T-cell (primary cell): ENCODE data around the gene SMIM41. TPM values are rescaled to one million over a fixed set of nuclear protein-coding genes. Genes with fewer than 3 reads are reported as not detected.

Source experiments
- ATAC-seq, 4 experiments: fragments of 200-7000 bp in 3 of 4; fragments of 150-1000 bp in 1 of 4; cut with Tn5 transposase; replicated peaks in 1 of 4; 1 replicate in 3 of 4; 2 replicates in 1 of 4; pipeline ENCODE4 v1.10.0; 2021; ENCODE audit warnings: moderate library complexity in 3 of 4, mild to moderate bottlenecking in 2 of 4, moderate number of reproducible peaks in 1 of 4
- CTCF ChIA-PET, 2 donors: fragments of 300-600 bp; sonication (Branson Sonifier 250); formaldehyde crosslinking; loops; one replicate each; lab custom pipeline; 2022; ENCODE audit warnings: antibody characterized with exemption in 2 of 2; lab: Charles Lee
- POLR2A ChIA-PET, 2 donors: fragments of 300-600 bp; sonication (Branson Sonifier 250); formaldehyde crosslinking; loops; one replicate each; lab custom pipeline; 2022; ENCODE audit warnings: antibody characterized with exemption in 2 of 2; lab: Charles Lee
- DNase-seq, 35 experiments: peaks; one replicate each; pipeline versions ENCODE4 v3.0.0 to v3.0.0-alpha.2; 2013 to 2023
- H3K27ac ChIP-seq: one replicate; pipeline ENCODE4 v1.5.1; 2013; ENCODE audit warnings: low read length
- H3K27me3 ChIP-seq, 2 experiments: replicated peaks in 1 of 2; 1 replicate in 1 of 2; 2 replicates in 1 of 2; pipeline versions ENCODE4 v1.6.1 to v1.7.0; 2013; ENCODE audit warnings: low read length in 1 of 2, mixed read lengths in 1 of 2; ENCODE audit not compliant: control insufficient read depth in 2 of 2, insufficient read depth in 2 of 2; ENCODE audit errors: extremely low read depth in 1 of 2
- H3K36me3 ChIP-seq, 2 donors: 1 replicate in 1 of 2; 2 replicates in 1 of 2; pipeline versions ENCODE4 v1.6.1 to v1.7.0; 2013; ENCODE audit warnings: low read length in 1 of 2; ENCODE audit not compliant: control insufficient read depth in 2 of 2, insufficient read depth in 1 of 2; ENCODE audit errors: extremely low read depth in 1 of 2
- H3K4me1 ChIP-seq, 2 experiments: 1 replicate in 1 of 2; 2 replicates in 1 of 2; pipeline versions ENCODE4 v1.6.1 to v1.7.0; 2013; ENCODE audit warnings: low read length in 2 of 2, mixed read lengths in 1 of 2; ENCODE audit not compliant: insufficient read depth in 2 of 2, control insufficient read depth in 1 of 2; ENCODE audit errors: extremely low read depth in 1 of 2
- H3K4me3 ChIP-seq, 2 donors: 1 replicate in 1 of 2; 2 replicates in 1 of 2; pipeline versions ENCODE4 v1.5.1 to v1.7.0; 2013; ENCODE audit warnings: mild to moderate bottlenecking in 2 of 2, low read length in 1 of 2, moderate library complexity in 1 of 2; ENCODE audit not compliant: control insufficient read depth in 1 of 2; ENCODE audit errors: extremely low read depth in 1 of 2
- H3K9me3 ChIP-seq: 2 replicates; pipeline ENCODE4 v1.7.0; 2013
- H3K27ac Mint-ChIP-seq, 2 donors: one replicate each; pipeline ENCODE4 v1.8.0; 2020 to 2021; ENCODE audit warnings: mild to moderate bottlenecking in 2 of 2, mixed read lengths in 2 of 2
- H3K27me3 Mint-ChIP-seq, 2 donors: one replicate each; pipeline ENCODE4 v1.8.0; 2021 to 2022; ENCODE audit warnings: mixed read lengths in 2 of 2
- H3K36me3 Mint-ChIP-seq: one replicate; pipeline ENCODE4 v1.8.0; 2021; ENCODE audit warnings: mixed read lengths
- H3K4me1 Mint-ChIP-seq, 3 donors: one replicate each; pipeline ENCODE4 v1.8.0; 2020 to 2022; ENCODE audit warnings: mixed read lengths in 3 of 3, mild to moderate bottlenecking in 1 of 3
- H3K4me3 Mint-ChIP-seq, 3 donors: one replicate each; pipeline ENCODE4 v1.8.0; 2020 to 2022; ENCODE audit warnings: mild to moderate bottlenecking in 3 of 3, mixed read lengths in 3 of 3, moderate library complexity in 3 of 3
- H3K9me3 Mint-ChIP-seq, 3 donors: one replicate each; pipeline ENCODE4 v1.8.0; 2020 to 2022; ENCODE audit warnings: mixed read lengths in 3 of 3
- WGBS: methylation state at CpG from one replicate; pipeline ENCODE4 v1.1.5; 2013; ENCODE audit warnings: missing lambda C conversion rate; ENCODE audit not compliant: insufficient coverage; 5-methylcytosine and 5-hydroxymethylcytosine counted together
- total RNA-seq, 35 experiments: library from RNA in 6 of 35; stranded (reverse) in 6 of 35; fragments of 120-200 nt in 1 of 35; gene quantifications; one replicate each; pipeline versions ENCODE4 v1.2.1 to v1.2.4 and lab custom pipeline; 2013 to 2026

The SMIM41 gene
- total RNA-seq, 5 donors from 2014 or later (not counting 1 experiment from before 2014, with no cell fraction given): 0.41 TPM; not detected in 4

- no peaks in the 10 kb centered on the region for H3K36me3 Mint-ChIP-seq
- peak in 10 of 35 experiments; percentile 17 to 61 (median 35) for DNase-seq
- Histone ChIP-seq H3K27ac (peak overlapping the region; percentile 98), H3K4me1 (peaks cover 17 to 33% of the 10 kb centered on the region in 2 experiments), H3K9me3 (no peaks in the 10 kb centered on the region), H3K36me3 (peaks cover 0 to 6% of the 10 kb centered on the region in 2 donors), H3K4me3 (peak overlapping the region; percentile 89 to 91), H3K27me3 (peaks cover 0 to 11% of the 10 kb centered on the region in 2 experiments)
- peak overlapping the region; percentile 32 to 93 for H3K27ac Mint-ChIP-seq
- ChIA-PET CTCF (interaction anchor here (1.3 to 4.3 kb wide), 2 partner anchors 18 to 27 kb away, joined by 4 to 43 read pairs; partner anchors contain the start of gene ATG101 (in 1 of the 2)), POLR2A (interaction anchor here in 1 of 2 donors (2.8 kb wide), 1 partner anchor 27 kb away, joined by 16 read pairs; no protein-coding TSS in a partner anchor)
- H3K9me3 Mint-ChIP-seq: no peaks in the 10 kb centered on the region
- peak in 1 of 4 experiments; percentile 4 for ATAC-seq
- H3K4me1 Mint-ChIP-seq: peaks cover 34 to 41% (median 38%) of the 10 kb centered on the region in 3 donors
- peaks cover 0 to 4% of the 10 kb centered on the region in 2 donors for H3K27me3 Mint-ChIP-seq
- no CpG with 5 or more reads among the region's 7 CpGs for WGBS
- peak overlapping the region; percentile 88 to 90 (median 89) for H3K4me3 Mint-ChIP-seq
These were observed 26.9 kb upstream of the SMIM41 start for GRCh38 chr12:52052468-52053186.

GRCh38 chr12:52053536-52054209, 25.8 kb upstream of the SMIM41 start:
- DNase-seq (no peak), ATAC-seq (no peak)
- Histone ChIP-seq H3K9me3 (no peaks in the 10 kb centered on the region), H3K27me3 (peaks cover 0 to 10% of the 10 kb centered on the region in 2 experiments), H3K36me3 (peaks cover 3 to 6% of the 10 kb centered on the region in 2 donors), H3K4me1 (peaks cover 17 to 33% of the 10 kb centered on the region in 2 experiments), H3K27ac (no peak overlapping the region), H3K4me3 (no peak overlapping the region)
- Mint-ChIP-seq H3K27me3 (peaks cover 0 to 4% of the 10 kb centered on the region in 2 donors), H3K9me3 (no peaks in the 10 kb centered on the region), H3K36me3 (peaks cover 4% of the 10 kb centered on the region), H3K4me3 (peak overlapping the region in 1 of 3 donors; percentile 88), H3K27ac (no peak overlapping the region), H3K4me1 (peaks cover 34 to 41% (median 38%) of the 10 kb centered on the region in 3 donors)
- WGBS: 90% methylated on average over 3 of the region's 9 CpGs
- ChIA-PET CTCF (interaction anchor here (2.2 to 4.3 kb wide), 2 partner anchors 28 kb away, joined by 7 to 43 read pairs; no protein-coding TSS in a partner anchor), POLR2A (interaction anchor here in 1 of 2 donors (0.5 kb wide), 1 partner anchor 17 kb away, joined by 3 read pairs; no protein-coding TSS in a partner anchor)

- CTCF ChIA-PET: interaction anchor here (0.5 to 4.3 kb wide), 4 partner anchors 27 to 30 kb away, joined by 3 to 43 read pairs (median 6); no protein-coding TSS in a partner anchor
- no peak overlapping the region for H3K27ac Mint-ChIP-seq
- H3K27me3 Mint-ChIP-seq: peaks cover 0 to 1% of the 10 kb centered on the region in 2 donors
- Histone ChIP-seq H3K27me3 (peaks cover 0 to 10% of the 10 kb centered on the region in 2 experiments), H3K27ac (no peak overlapping the region), H3K4me3 (no peak overlapping the region), H3K4me1 (peaks cover 17 to 33% of the 10 kb centered on the region in 2 experiments), H3K9me3 (no peaks in the 10 kb centered on the region), H3K36me3 (peaks cover 6% of the 10 kb centered on the region in 2 donors)
- 90% methylated on average over 21 of the region's 21 CpGs for WGBS
- H3K36me3 Mint-ChIP-seq: peaks cover 4% of the 10 kb centered on the region
- no peak for ATAC-seq
- no peaks in the 10 kb centered on the region for H3K9me3 Mint-ChIP-seq
- peaks cover 32 to 36% (median 35%) of the 10 kb centered on the region in 3 donors for H3K4me1 Mint-ChIP-seq
- no peak for DNase-seq
- no peak overlapping the region for H3K4me3 Mint-ChIP-seq
- POLR2A ChIA-PET: interaction anchor here in 1 of 2 donors (0.5 kb wide), 1 partner anchor 947 kb away, joined by 4 read pairs; no protein-coding TSS in a partner anchor
These were observed 25.2 kb upstream of the SMIM41 start for GRCh38 chr12:52054231-52054832.

- ATAC-seq (no peak), DNase-seq (no peak)
- Mint-ChIP-seq H3K27ac (no peak overlapping the region), H3K4me3 (peak overlapping the region in 1 of 3 donors; percentile 13), H3K4me1 (peaks cover 24 to 28% (median 27%) of the 10 kb centered on the region in 3 donors), H3K9me3 (no peaks in the 10 kb centered on the region), H3K36me3 (peaks cover 4% of the 10 kb centered on the region), H3K27me3 (no peaks in the 10 kb centered on the region)
- WGBS: 100% methylated on average over 6 of the region's 21 CpGs
- no peak overlapping the region for H3K4me3 ChIP-seq
- no peak overlapping the region for H3K27ac ChIP-seq
- ChIA-PET POLR2A (no interaction called here), CTCF (interaction anchor here (0.6 to 2.2 kb wide), 5 partner anchors 12 to 29 kb away, joined by 3 to 7 read pairs (median 3); no protein-coding TSS in a partner anchor)
- H3K9me3 ChIP-seq: no peaks in the 10 kb centered on the region
- H3K27me3 ChIP-seq: peaks cover 0 to 5% of the 10 kb centered on the region in 2 experiments
- peaks cover 6% of the 10 kb centered on the region in 2 donors for H3K36me3 ChIP-seq
- peaks cover 16 to 28% of the 10 kb centered on the region in 2 experiments for H3K4me1 ChIP-seq
These were observed 24.4 kb upstream of the SMIM41 start for GRCh38 chr12:52054833-52055730.

GRCh38 chr12:52055731-52056711, 23.5 kb upstream of the SMIM41 start:
- DNase-seq: no peak
- Mint-ChIP-seq H3K4me3 (no peak overlapping the region), H3K36me3 (peaks cover 4% of the 10 kb centered on the region), H3K27ac (no peak overlapping the region), H3K9me3 (no peaks in the 10 kb centered on the region), H3K4me1 (peaks cover 20 to 21% (median 21%) of the 10 kb centered on the region in 3 donors), H3K27me3 (no peaks in the 10 kb centered on the region)
- H3K4me3 ChIP-seq: no peak overlapping the region
- no peaks in the 10 kb centered on the region for H3K9me3 ChIP-seq
- 89% methylated on average over 12 of the region's 27 CpGs for WGBS
- peaks cover 8 to 19% of the 10 kb centered on the region in 2 experiments for H3K4me1 ChIP-seq
- ChIA-PET CTCF (interaction anchor here in 1 of 2 donors (0.6 to 2.2 kb wide), 4 partner anchors 13 to 30 kb away, joined by 3 to 7 read pairs (median 3); no protein-coding TSS in a partner anchor), POLR2A (interaction anchor here (0.5 to 0.6 kb wide), 2 partner anchors 90 to 974 kb away, joined by 3 read pairs; no protein-coding TSS in a partner anchor)
- H3K27me3 ChIP-seq: no peaks in the 10 kb centered on the region
- H3K27ac ChIP-seq: no peak overlapping the region
- peaks cover 6% of the 10 kb centered on the region in 2 donors for H3K36me3 ChIP-seq
- ATAC-seq: no peak
